ENCODE measurements around the gene HMOX1. TPM values are rescaled to one million over a fixed set of nuclear protein-coding genes. Genes with fewer than 3 reads are reported as not detected.

HMOX1 gene
- polyA plus RNA-seq, 1 donor (not counting 4 experiments of a cell fraction or from before 2014, with no cell fraction given), result 1.5 TPM

- DNase-seq (ENCODE audit: low read depth, low spot score) (peak; percentile 84), FAIRE-seq (peak; percentile 32)
- peak overlapping the region; percentile 92 for H2AFZ ChIP-seq (ENCODE audit: control insufficient read depth, low read length)
- H3K27me3 ChIP-seq (ENCODE audit: control insufficient read depth, extremely low read depth, insufficient read depth, low read length), result no peaks in the 10 kb centered on the region
- peaks cover 20% of the 10 kb centered on the region for H3K4me1 ChIP-seq (ENCODE audit: control insufficient read depth, extremely low read depth, insufficient read depth, low read length)
- no peaks in the 10 kb centered on the region for H3K9me1 ChIP-seq (ENCODE audit: control insufficient read depth, extremely low read depth, insufficient read depth, low read length)
- dilution Hi-C loops (cut with MboI; ENCODE audit: extremely low pct_ligation_motif_present, low sequenced_read_pairs), result no loop called here
- peak overlapping the region; percentile 60 for H3K9ac ChIP-seq (ENCODE audit: control insufficient read depth, extremely low read depth, insufficient read depth, low read length)
- peak overlapping the region in 1 of 3 experiments; percentile 38 for H3K4me3 ChIP-seq (ENCODE audit: control insufficient read depth in 2 of 3, extremely low read depth in 1 of 3, insufficient read depth in 2 of 3, low read depth in 1 of 3, low read length in 3 of 3)
- H3K79me2 ChIP-seq (ENCODE audit: control insufficient read depth, insufficient read depth, low read length), result no peaks in the 10 kb centered on the region
- TF ChIP-seq EZH2 (IDR thresholded peaks at IDR 0.05; ENCODE audit: low read length) (no peak), CTCF (optimal IDR thresholded peaks at IDR 0.05 in 1 of 3, IDR thresholded peaks at IDR 0.05 in 1 of 3, conservative IDR thresholded peaks at IDR 0.05 in 1 of 3; ENCODE audit: extremely low read depth in 1 of 3, insufficient read depth in 2 of 3, low read length in 3 of 3) (no peak)
- H3K27ac ChIP-seq (ENCODE audit: control insufficient read depth, insufficient read depth, low read length), result peak overlapping the region; percentile 58
- H3K36me3 ChIP-seq (ENCODE audit: control insufficient read depth in 2 of 2, extremely low read depth in 1 of 2, insufficient read depth in 2 of 2, low read length in 2 of 2), result no peaks in the 10 kb centered on the region
- peak overlapping the region; percentile 77 for H3K4me2 ChIP-seq (ENCODE audit: control insufficient read depth, extremely low read depth, insufficient read depth, low read depth, low read length)
- H3K9me3 ChIP-seq (ENCODE audit: control insufficient read depth, low read depth, low read length), result no peaks in the 10 kb centered on the region
- H4K20me1 ChIP-seq (ENCODE audit: control insufficient read depth, extremely low read depth, insufficient read depth, low read length), result no peaks in the 10 kb centered on the region
Measured at GRCh38 chr22:35376728-35377472, 4.0 kb upstream of the HMOX1 start.

GRCh38 chr22:35377735-35378134 lies 3.2 kb upstream of the HMOX1 start:
- Histone ChIP-seq H3K9me3 (ENCODE audit: control insufficient read depth, low read depth, low read length) (no peaks in the 10 kb centered on the region), H3K4me3 (ENCODE audit: control insufficient read depth in 2 of 3, extremely low read depth in 1 of 3, insufficient read depth in 2 of 3, low read depth in 1 of 3, low read length in 3 of 3) (no peak overlapping the region), H2AFZ (ENCODE audit: control insufficient read depth, low read length) (no peak overlapping the region), H3K9me1 (ENCODE audit: control insufficient read depth, extremely low read depth, insufficient read depth, low read length) (no peaks in the 10 kb centered on the region), H3K4me2 (ENCODE audit: control insufficient read depth, extremely low read depth, insufficient read depth, low read depth, low read length) (no peak overlapping the region), H3K27ac (ENCODE audit: control insufficient read depth, insufficient read depth, low read length) (no peak overlapping the region), H3K79me2 (ENCODE audit: control insufficient read depth, insufficient read depth, low read length) (no peaks in the 10 kb centered on the region), H3K36me3 (ENCODE audit: control insufficient read depth in 2 of 2, extremely low read depth in 1 of 2, insufficient read depth in 2 of 2, low read length in 2 of 2) (no peaks in the 10 kb centered on the region), H3K9ac (ENCODE audit: control insufficient read depth, extremely low read depth, insufficient read depth, low read length) (no peak overlapping the region), H3K27me3 (ENCODE audit: control insufficient read depth, extremely low read depth, insufficient read depth, low read length) (no peaks in the 10 kb centered on the region), H4K20me1 (ENCODE audit: control insufficient read depth, extremely low read depth, insufficient read depth, low read length) (no peaks in the 10 kb centered on the region), H3K4me1 (ENCODE audit: control insufficient read depth, extremely low read depth, insufficient read depth, low read length) (peaks cover 20% of the 10 kb centered on the region)
- no peak for FAIRE-seq
- TF ChIP-seq EZH2 (IDR thresholded peaks at IDR 0.05; ENCODE audit: low read length), result no peak
- no peak for TF ChIP-seq CTCF (optimal IDR thresholded peaks at IDR 0.05 in 1 of 3, IDR thresholded peaks at IDR 0.05 in 1 of 3, conservative IDR thresholded peaks at IDR 0.05 in 1 of 3; ENCODE audit: extremely low read depth in 1 of 3, insufficient read depth in 2 of 3, low read length in 3 of 3)
- dilution Hi-C loops (cut with MboI; ENCODE audit: extremely low pct_ligation_motif_present, low sequenced_read_pairs), result no loop called here
- no peak for DNase-seq (ENCODE audit: low read depth, low spot score)
